Stimulated activated naive B cell treated with anti-CD40 and anti-IgM and Interleukin-4, amounts not matched to agents 10 μg/mL and 1 μg/mL and 100 μg/mL, for 72 hours (primary cell): ENCODE data around the gene RASSF7.

Source experiments
- ATAC-seq, 2 donors: fragments of 150-1000 bp; cut with Tn5 transposase; replicated peaks; 2 replicates each; pipeline ENCODE4 v1.10.0; 2021; ENCODE audit warnings: moderate library complexity in 1 of 2
- DNase-seq: peaks from one replicate; pipeline ENCODE4 v3.0.0; 2021
- H3K27ac Mint-ChIP-seq: one replicate; pipeline ENCODE4 v1.8.0; 2022; ENCODE audit warnings: mild to moderate bottlenecking, mixed read lengths
- H3K27me3 Mint-ChIP-seq, 2 donors: one replicate each; pipeline ENCODE4 v1.8.0; 2022; ENCODE audit warnings: mixed read lengths in 2 of 2
- H3K36me3 Mint-ChIP-seq, 2 donors: one replicate each; pipeline ENCODE4 v1.8.0; 2022; ENCODE audit warnings: mixed read lengths in 2 of 2, mild to moderate bottlenecking in 1 of 2
- H3K4me1 Mint-ChIP-seq, 2 donors: one replicate each; pipeline ENCODE4 v1.8.0; 2022; ENCODE audit warnings: mixed read lengths in 2 of 2, mild to moderate bottlenecking in 1 of 2
- H3K4me3 Mint-ChIP-seq, 2 donors: one replicate each; pipeline ENCODE4 v1.8.0; 2022; ENCODE audit warnings: mild to moderate bottlenecking in 2 of 2, mixed read lengths in 2 of 2, moderate library complexity in 1 of 2
- H3K9me3 Mint-ChIP-seq, 2 donors: one replicate each; pipeline ENCODE4 v1.8.0; 2022; ENCODE audit warnings: mixed read lengths in 2 of 2, mild to moderate bottlenecking in 1 of 2

Gene RASSF7

DNA sequence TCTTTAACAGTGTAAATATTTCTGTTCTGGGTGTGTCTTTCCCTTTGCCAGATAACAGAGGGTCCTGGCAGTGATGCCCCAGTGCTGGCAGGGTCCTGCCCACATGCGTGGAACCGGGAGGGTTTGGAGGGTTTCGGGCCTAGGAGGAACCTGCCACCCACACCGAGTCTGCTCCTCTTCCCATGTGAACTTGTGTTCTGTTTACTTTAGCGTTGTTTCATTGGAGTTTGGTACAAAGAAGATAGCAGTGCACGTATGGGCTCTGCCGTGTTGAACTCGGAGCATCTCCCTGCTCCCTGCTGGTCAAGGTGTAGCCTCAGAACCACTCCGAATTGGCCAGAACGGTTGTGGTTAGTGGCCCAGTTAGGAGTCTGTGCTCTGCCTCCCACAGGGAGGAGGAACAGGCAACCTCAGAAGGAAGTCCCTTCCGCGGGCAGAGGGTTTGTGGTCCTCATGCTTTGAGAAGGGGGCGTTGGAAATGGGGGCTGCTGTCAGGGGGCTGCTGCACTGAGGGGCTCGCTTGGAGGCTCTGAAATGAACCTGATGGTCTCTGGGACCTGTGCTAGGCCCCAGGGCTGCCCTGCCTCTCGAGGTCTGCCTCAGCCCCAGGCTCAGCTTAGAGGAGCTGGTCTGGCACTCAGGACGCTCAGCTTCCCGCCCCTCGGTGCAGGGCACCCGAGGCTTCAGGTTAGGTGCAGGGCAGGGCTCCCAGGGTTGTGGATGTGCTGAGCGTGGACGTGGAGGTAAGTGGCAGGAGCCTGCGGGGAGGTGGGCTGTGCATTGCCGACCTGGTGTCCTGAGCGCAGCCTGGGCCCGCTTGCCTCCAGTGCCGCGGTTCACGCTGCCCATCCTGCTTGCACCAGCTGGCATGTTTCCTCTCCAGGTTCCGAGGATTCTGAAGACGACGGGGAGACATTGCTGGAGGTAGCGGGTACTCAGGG, 25.9 kb downstream of the RASSF7 start:
- no peak for ATAC-seq
- no peaks in the 10 kb centered on the region for H3K9me3 Mint-ChIP-seq
- no peak overlapping the region for H3K4me3 Mint-ChIP-seq
- peak overlapping the region; percentile 67 for H3K27ac Mint-ChIP-seq
- H3K36me3 Mint-ChIP-seq: peaks cover 39 to 44% of the 10 kb centered on the region in 2 donors
- H3K27me3 Mint-ChIP-seq: no peaks in the 10 kb centered on the region
- H3K4me1 Mint-ChIP-seq: peaks cover 4 to 9% of the 10 kb centered on the region in 2 donors
- no peak for DNase-seq

DNA sequence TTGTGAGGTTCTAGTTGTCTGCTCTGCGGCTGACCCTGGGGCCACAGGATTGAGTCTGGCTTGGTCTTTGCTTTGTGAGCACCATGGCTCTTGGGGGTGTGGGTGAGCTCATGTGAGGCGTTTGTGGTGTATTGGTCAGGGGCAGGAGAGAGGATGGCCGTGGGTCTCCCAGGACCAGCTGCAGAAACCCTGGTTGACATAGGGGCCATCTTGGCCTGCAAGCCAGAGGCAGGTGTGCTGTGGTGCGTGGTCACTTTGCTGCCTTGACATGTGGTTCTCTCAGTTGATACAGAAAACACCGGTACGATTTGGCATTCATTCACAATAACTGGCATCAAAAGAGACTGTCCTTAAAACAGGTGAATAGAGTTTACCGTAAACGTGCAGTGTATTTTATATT, 26.8 kb downstream of the RASSF7 start:
- H3K9me3 Mint-ChIP-seq: no peaks in the 10 kb centered on the region
- H3K4me1 Mint-ChIP-seq: peaks cover 2 to 5% of the 10 kb centered on the region in 2 donors
- DNase-seq (no peak), ATAC-seq (no peak)
- H3K4me3 Mint-ChIP-seq: no peak overlapping the region
- peak overlapping the region; percentile 51 for H3K27ac Mint-ChIP-seq
- H3K27me3 Mint-ChIP-seq: no peaks in the 10 kb centered on the region
- peaks cover 41 to 48% of the 10 kb centered on the region in 2 donors for H3K36me3 Mint-ChIP-seq

GRCh38 chr11:587978-588380, 27.2 kb downstream of the RASSF7 start:
- no peak for ATAC-seq
- Mint-ChIP-seq H3K4me3 (no peak overlapping the region), H3K36me3 (peaks cover 46 to 52% of the 10 kb centered on the region in 2 donors)

DNA sequence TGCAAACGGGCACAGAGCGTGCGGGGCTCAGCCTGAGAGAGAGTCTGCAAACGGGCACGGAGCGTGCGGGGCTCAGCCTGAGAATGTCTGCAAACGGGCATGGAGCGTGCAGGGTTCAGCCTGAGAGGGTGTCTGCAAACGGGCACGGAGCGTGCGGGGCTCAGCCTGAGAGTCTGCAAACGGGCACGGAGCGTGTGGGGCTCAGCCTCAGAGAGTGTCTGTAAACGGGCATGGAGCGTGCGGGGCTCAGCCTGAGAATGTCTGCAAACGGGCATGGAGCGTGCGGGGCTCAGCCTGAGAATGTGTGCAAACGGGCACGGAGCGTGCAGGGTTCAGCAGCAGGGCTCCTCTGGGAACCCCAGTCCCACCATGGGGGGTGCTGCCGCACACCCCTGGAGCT, 29.0 kb downstream of the RASSF7 start:
- no peaks in the 10 kb centered on the region for H3K27me3 Mint-ChIP-seq
- H3K9me3 Mint-ChIP-seq: no peaks in the 10 kb centered on the region
- ATAC-seq: no peak
- peak overlapping the region; percentile 44 for H3K27ac Mint-ChIP-seq
- peaks cover 0 to 2% of the 10 kb centered on the region in 2 donors for H3K4me1 Mint-ChIP-seq
- no peak overlapping the region for H3K4me3 Mint-ChIP-seq
- no peak for DNase-seq
- peaks cover 53 to 59% of the 10 kb centered on the region in 2 donors for H3K36me3 Mint-ChIP-seq

More at GRCh38 chr11:587978-588380, 27.2 kb downstream of the RASSF7 start:
- H3K9me3 Mint-ChIP-seq: no peaks in the 10 kb centered on the region
- H3K27ac Mint-ChIP-seq: peak overlapping the region; percentile 91
- no peaks in the 10 kb centered on the region for H3K27me3 Mint-ChIP-seq
- H3K4me1 Mint-ChIP-seq: peaks cover 2 to 5% of the 10 kb centered on the region in 2 donors
- no peak for DNase-seq

- Mint-ChIP-seq H3K27me3 (no peaks in the 10 kb centered on the region), H3K4me3 (no peak overlapping the region), H3K36me3 (peaks cover 53 to 60% of the 10 kb centered on the region in 2 donors), H3K27ac (no peak overlapping the region), H3K4me1 (peaks cover 0 to 2% of the 10 kb centered on the region in 2 donors), H3K9me3 (no peaks in the 10 kb centered on the region)
- ATAC-seq: no peak
- DNase-seq: no peak
These were observed 30.2 kb downstream of the RASSF7 start for GRCh38 chr11:590997-591396.

DNA sequence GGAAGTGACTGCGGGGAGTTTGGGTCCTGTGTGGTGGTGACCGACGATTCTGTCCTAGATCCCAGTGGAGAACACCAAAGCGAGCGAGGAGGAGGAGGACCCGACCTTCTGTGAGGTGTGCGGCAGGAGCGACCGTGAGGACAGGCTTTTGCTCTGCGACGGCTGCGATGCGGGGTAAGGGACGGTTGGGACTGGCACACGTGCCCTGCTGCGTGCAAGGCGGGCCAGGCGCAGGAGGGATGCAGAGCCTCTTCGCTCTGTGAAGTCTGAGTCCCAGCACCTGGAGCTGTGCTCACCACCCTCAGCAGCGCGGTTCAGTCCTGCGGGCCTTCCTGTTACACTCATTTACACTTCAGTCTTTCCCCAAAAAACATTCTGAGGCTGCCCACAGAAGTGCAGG, 31.7 kb downstream of the RASSF7 start:
- H3K9me3 Mint-ChIP-seq: no peaks in the 10 kb centered on the region
- peaks cover 0 to 3% of the 10 kb centered on the region in 2 donors for H3K4me1 Mint-ChIP-seq
- DNase-seq: no peak
- ATAC-seq: no peak
- peaks cover 54 to 55% of the 10 kb centered on the region in 2 donors for H3K36me3 Mint-ChIP-seq
- H3K27ac Mint-ChIP-seq: peak overlapping the region; percentile 9
- no peaks in the 10 kb centered on the region for H3K27me3 Mint-ChIP-seq
- no peak overlapping the region for H3K4me3 Mint-ChIP-seq

GRCh38 chr11:592918-593317, 32.1 kb downstream of the RASSF7 start:
- H3K27me3 Mint-ChIP-seq: no peaks in the 10 kb centered on the region
- H3K4me1 Mint-ChIP-seq: peaks cover 0 to 2% of the 10 kb centered on the region in 2 donors
- H3K36me3 Mint-ChIP-seq: peaks cover 51 to 53% of the 10 kb centered on the region in 2 donors
- no peak overlapping the region for H3K27ac Mint-ChIP-seq
- DNase-seq: no peak
- ATAC-seq: no peak
- no peaks in the 10 kb centered on the region for H3K9me3 Mint-ChIP-seq
- H3K4me3 Mint-ChIP-seq: no peak overlapping the region

DNA sequence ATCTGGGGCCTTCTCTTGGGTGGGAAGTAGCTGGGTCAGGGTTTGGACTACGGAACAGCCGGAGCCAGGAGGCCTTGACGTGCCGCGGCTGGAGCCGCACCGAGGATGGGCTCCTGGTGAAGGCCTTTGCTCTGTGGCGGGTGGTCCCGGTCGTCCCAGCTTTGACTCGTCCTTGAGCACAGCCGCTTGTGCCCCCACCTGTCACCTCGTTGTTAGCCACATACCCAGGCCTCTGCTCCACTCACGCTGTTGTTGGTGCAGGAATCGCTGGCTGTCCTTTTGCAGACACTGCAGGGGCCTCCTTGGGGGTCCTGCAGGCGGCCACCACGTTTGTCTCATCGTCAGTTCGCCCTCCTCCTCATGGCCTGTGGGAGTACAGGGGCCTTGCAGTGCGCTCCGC, 32.6 kb downstream of the RASSF7 start:
- Mint-ChIP-seq H3K4me3 (no peak overlapping the region), H3K36me3 (peaks cover 49 to 50% of the 10 kb centered on the region in 2 donors), H3K27me3 (no peaks in the 10 kb centered on the region), H3K9me3 (no peaks in the 10 kb centered on the region), H3K27ac (no peak overlapping the region), H3K4me1 (peaks cover 0 to 2% of the 10 kb centered on the region in 2 donors)
- DNase-seq (no peak), ATAC-seq (no peak)

DNA sequence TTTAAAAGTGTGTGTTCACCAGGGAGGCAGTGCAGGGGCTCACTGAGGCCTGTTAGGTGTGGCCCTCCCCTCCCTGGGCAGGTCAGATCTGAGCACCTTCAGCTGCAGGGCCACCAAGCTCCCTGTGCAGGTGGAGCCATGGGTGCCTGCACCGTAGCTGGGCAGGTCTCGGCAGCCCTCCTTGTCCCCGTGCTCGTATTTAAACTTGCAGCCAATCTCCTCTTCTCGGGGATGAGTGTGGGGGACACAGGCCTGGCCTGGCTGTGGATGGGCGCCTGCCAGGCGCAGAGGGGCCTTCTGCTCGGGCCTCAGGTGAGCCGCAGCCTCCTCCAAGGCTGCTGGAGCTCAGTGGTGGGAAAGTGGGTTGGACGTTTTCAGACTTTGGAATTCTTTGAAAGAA, 34.6 kb downstream of the RASSF7 start:
- no peaks in the 10 kb centered on the region for H3K9me3 Mint-ChIP-seq
- H3K27me3 Mint-ChIP-seq: no peaks in the 10 kb centered on the region
- H3K36me3 Mint-ChIP-seq: peaks cover 41 to 46% of the 10 kb centered on the region in 2 donors
- no peak for DNase-seq
- no peak for ATAC-seq
- no peak overlapping the region for H3K27ac Mint-ChIP-seq
- peaks cover 0 to 2% of the 10 kb centered on the region in 2 donors for H3K4me1 Mint-ChIP-seq
- H3K4me3 Mint-ChIP-seq: no peak overlapping the region

DNA sequence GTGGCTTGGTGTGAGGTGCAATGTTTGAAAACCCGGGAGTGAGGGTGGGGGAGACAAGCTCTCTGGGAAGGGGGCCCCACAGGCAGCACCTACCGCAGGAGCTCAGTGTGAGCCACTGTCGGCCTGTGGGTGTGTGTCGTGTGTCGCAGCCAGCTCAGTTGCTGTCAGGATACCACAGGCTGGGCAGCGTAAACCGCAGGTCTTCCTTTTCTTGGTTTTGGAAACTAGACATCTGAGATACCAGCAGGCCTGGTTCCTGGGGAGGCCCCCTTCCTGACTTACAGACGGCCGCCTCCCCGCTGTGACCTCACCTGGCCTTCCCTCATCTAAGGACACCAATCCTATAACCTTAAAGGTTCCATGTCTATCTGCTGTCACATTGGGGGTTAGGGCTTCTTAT, 35.6 kb downstream of the RASSF7 start:
- Mint-ChIP-seq H3K4me1 (peaks cover 0 to 2% of the 10 kb centered on the region in 2 donors), H3K9me3 (no peaks in the 10 kb centered on the region), H3K27me3 (no peaks in the 10 kb centered on the region), H3K27ac (peak overlapping the region; percentile 11), H3K4me3 (no peak overlapping the region), H3K36me3 (peaks cover 43 to 46% of the 10 kb centered on the region in 2 donors)
- ATAC-seq: no peak
- no peak for DNase-seq

GRCh38 chr11:597166-597725, 36.5 kb downstream of the RASSF7 start:
- peak overlapping the region; percentile 65 for H3K27ac Mint-ChIP-seq
- no peaks in the 10 kb centered on the region for H3K9me3 Mint-ChIP-seq
- H3K27me3 Mint-ChIP-seq: no peaks in the 10 kb centered on the region
- peaks cover 49 to 51% of the 10 kb centered on the region in 2 donors for H3K36me3 Mint-ChIP-seq
- ATAC-seq (peak; percentile 38 to 65), DNase-seq (no peak)
- no peak overlapping the region for H3K4me3 Mint-ChIP-seq
- peaks cover 0 to 2% of the 10 kb centered on the region in 2 donors for H3K4me1 Mint-ChIP-seq

DNA sequence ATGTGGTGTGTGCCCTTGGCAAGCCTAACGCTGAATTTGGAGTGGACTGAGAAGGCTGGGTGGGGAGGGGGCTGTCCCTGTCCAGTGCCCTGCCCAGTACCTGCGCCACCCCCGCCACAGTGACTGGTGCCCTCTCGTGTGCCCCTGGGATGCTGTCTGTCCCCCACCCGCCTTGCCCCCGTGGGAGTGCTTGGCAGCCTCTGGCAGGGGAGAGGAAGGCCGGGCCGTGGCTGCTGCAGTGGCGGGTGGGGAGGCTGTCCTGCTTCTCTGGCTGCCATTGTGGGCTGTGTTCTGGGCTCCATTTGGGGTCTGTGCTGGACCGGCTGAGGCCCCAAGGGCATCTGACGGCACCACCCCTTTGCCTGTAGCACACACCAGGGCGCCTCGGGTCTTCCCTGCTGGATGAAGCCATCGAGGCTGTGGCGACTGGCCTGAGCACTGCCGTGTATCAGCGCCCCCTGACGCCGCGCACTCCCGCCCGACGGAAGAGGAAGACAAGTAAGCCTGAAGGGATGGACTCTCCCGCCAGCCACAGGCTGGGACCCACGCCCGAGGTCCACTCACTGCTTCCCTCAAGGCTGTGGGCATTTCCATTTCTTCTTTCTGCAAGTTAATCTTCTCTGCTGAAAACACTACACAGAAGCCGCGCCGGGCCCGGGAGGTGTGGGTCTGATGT, 37.4 kb downstream of the RASSF7 start:
- ATAC-seq: no peak

GRCh38 chr11:601573-602245, 40.9 kb downstream of the RASSF7 start:
- DNase-seq: no peak
- no peaks in the 10 kb centered on the region for H3K27me3 Mint-ChIP-seq
- peaks cover 38 to 42% of the 10 kb centered on the region in 2 donors for H3K36me3 Mint-ChIP-seq
- ATAC-seq: no peak
- peaks cover 0 to 2% of the 10 kb centered on the region in 2 donors for H3K4me1 Mint-ChIP-seq
- H3K4me3 Mint-ChIP-seq: no peak overlapping the region
- no peaks in the 10 kb centered on the region for H3K9me3 Mint-ChIP-seq
- no peak overlapping the region for H3K27ac Mint-ChIP-seq

More for the DNA sequence above, 37.4 kb downstream of the RASSF7 start:
- no peaks in the 10 kb centered on the region for H3K27me3 Mint-ChIP-seq
- peaks cover 0 to 2% of the 10 kb centered on the region in 2 donors for H3K4me1 Mint-ChIP-seq
- peaks cover 40 to 43% of the 10 kb centered on the region in 2 donors for H3K36me3 Mint-ChIP-seq
- H3K27ac Mint-ChIP-seq: no peak overlapping the region
- no peak overlapping the region for H3K4me3 Mint-ChIP-seq
- no peaks in the 10 kb centered on the region for H3K9me3 Mint-ChIP-seq
- no peak for DNase-seq

GRCh38 chr11:603154-603553, 42.4 kb downstream of the RASSF7 start:
- Mint-ChIP-seq H3K4me3 (no peak overlapping the region), H3K27me3 (no peaks in the 10 kb centered on the region), H3K4me1 (no peaks in the 10 kb centered on the region), H3K27ac (no peak overlapping the region), H3K9me3 (no peaks in the 10 kb centered on the region), H3K36me3 (peaks cover 37 to 46% of the 10 kb centered on the region in 2 donors)
- DNase-seq: no peak
- ATAC-seq: no peak
